DMS153 (cell line): Measurements from ENCODE around the gene UBE2L5.

Experiments
- DNase-seq: peaks from one replicate; lab custom pipeline; 2025; lab: John Stamatoyannopoulos, UW

Gene UBE2L5

DNA sequence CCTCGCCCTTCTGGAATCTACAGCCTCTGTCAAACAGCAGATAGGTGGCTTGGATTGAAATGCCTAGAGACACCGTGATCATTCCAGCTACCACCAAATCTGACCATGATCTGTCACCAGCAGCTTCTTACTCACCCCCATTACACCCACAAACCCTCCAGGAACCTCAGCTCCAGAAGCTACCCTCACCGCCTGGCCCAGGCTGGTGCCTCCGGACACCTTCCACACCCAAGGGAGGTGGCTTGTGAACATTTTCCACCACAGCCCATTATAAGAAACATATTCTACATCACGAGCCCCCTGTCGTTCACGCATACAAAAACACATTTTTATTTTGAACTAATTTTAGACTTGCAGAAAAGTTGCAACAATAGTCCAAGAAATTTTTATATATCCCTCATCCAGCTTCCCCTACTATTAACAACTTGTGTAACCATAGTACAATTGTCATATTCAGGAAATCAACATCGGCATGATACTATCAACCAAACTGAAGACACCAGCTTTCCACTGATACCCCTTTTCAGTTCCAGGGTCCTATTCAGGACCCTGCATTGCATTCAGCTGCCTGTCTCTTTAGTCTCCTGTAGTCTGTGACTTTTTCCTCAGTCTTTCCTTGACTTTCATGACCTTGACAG is 15.4 kb upstream of the UBE2L5 start:
- no peak for DNase-seq

DNA sequence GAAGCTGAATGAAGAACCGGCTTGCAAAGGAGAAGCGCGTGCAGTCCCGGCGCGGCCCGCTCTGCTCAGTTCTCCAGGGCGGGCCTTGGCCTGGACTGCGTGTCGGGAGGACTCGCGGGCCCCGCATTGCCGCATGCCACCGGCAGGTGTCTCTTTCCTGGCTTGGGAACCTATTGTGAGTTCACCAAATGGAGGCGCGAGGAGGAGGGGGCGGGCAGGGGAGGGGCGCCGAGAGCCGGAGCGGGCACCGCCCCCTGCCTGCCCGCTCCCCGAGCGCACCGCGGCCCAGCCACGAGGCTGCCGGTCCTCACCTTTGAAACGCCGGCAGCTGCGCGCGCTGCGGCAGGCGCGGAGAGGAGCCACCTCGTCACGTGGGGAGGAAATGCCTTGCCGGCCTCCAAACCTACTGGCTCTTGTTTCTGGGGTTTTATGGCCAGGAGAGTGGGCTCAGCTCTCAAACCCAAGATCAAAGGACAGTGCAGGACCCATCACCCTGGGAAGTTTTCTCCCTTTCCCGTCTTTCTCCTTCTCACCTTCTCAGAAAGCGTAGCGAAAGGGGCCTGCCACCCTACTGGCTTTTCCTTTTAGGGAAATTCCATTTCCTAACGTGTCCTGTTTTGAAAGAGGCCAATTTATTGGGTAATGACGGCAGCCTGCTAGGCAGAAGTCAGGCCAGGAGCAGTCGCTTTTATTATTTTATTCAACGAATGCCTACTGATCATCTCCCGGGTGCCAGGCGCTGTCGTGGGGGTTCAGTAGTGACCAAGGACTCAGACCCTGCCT is 13.8 kb upstream of the UBE2L5 start:
- DNase-seq, result peak; percentile 90

DNA sequence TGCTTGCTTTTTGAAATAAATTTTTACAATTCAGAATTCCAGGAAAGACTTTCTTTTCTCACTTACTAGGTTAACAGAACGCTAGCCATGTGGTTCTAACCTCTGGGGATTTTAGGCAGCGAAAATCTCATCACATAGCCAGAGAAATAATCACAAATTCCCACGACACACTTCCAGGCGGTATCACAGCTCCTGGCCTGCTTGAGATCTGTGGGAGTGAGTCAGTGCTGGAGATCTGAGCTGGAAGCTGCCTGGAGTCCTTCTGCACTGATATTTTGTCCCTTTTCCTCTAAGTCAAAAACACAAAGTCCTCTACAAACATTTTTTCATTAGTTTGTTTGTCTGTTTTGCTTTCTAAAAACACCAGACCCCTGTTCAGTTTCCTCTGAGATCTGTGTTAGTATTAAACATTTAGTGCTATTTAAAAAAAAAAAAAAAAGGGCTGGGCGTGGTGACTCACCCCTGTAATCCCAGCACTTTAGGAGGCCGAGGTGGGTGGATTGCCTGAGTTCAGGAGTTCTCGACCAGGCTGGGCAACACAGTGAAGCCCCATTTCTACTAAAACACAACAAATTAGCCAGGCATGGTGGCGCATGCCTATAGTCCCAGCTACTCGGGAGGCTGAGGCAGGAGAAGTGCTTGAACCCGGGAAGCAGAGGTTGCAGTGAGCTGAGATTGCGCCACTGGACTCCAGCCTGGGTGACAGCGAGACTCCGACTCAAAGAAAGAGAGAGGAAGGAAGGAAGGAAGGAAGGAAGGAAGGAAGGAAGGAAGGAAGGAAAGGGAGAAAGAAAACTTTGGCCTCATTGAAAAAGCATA is 12.2 kb upstream of the UBE2L5 start:
- DNase-seq, result no peak

DNA sequence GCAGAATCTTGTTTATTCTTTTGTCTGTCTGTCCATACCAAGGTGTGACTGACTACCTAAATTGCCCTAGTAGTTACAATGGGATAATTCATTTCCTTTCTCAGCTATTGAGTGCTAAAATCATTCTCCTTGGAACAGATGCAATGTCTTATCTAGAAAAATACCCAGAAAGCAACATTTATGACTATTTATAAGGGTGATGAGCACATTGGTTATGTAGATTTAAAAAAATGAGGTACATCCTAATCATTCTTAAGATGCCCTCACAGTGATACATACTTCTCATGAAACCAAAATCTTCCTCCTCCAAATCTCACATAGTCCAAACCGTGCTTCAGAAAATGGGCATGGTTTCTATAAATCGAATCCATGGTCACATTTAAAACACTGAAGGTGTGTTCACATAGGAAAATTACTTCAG is 11.6 kb upstream of the UBE2L5 start:
- no peak for DNase-seq

DNA sequence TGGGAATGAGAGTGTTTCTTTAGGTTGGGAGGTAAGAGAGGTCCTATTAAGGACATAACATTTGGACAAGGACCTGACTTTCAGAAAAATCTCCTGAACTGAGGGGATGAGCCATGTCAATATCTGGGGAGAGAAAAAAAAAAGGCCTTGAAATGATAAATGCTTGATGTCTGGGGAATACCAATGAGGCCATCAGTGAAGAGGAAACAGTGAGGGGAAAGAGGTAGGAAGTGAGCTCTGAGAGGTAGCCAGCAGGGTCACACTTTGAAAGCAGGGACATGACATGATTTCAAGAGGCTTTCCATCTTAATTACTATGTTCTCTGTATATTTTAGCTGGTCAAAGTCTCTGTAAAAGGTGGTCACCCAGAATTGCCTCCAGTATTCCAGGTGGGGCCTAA is 9.9 kb upstream of the UBE2L5 start:
- DNase-seq, result no peak

DNA sequence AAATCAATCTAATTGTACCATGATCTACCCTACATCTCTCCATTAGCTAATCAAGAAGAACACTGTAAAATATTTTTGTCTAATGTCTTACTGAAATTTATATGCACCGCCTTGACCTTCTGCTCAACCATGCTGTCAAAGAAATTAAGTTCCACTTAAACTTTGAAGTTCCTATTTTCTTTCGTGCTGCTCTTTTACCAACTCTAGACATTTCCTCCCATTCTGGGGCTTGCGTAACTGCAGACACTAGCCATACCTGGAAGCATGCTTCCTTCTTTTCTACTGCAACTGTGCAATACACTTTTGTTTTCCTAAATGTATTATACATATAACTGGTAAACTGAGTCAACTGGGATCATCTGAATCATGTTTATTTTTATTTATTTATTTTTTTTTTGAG is 8.5 kb upstream of the UBE2L5 start:
- DNase-seq, result no peak

DNA sequence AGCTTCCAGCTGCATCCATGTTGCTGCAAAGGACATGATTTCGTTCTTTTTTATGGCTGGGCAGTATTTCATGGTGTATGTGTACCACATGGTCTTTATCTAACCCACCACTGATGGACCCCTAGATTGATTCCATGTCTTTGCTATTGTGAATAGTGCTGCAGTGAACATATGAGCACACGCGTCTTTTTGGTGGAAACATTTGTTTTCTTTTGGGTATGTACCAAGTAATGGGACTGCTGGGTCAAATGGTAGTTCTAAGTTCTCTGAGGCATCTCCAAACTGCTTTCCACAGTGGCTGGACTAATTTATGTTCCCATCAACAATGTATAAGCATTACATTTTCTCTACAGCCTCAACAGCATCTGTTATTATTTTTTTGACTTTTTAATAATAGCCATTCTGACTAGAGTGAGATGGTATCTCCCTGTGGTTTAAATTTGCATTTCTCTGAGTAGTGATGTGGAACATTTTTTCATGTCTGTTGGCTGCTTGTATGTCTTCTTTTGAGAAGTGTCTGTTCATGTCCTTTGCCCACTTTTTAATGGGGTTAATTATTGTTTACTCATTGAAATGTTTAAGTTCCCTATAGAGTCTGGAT is 6.8 kb upstream of the UBE2L5 start:
- DNase-seq, result no peak

DNA sequence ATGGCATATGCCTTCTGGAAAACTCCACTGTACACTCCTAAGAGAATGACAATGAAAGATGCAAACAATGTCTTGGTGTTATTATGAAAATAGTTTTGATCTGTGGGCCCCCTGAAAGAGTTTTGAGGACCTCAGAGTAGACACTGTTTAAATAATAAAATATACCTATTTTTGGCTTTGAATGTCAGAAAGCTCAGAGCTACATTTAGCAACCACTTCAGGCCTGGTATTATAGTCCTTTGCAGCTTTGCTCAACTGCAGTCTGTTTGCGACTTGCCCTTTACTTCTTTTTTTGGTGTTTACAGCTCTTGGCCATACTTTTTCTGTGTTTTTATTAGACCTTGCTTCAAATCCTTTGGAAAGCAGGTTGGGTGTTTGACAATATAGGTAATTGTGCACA is 5.8 kb upstream of the UBE2L5 start:
- DNase-seq, result no peak

DNA sequence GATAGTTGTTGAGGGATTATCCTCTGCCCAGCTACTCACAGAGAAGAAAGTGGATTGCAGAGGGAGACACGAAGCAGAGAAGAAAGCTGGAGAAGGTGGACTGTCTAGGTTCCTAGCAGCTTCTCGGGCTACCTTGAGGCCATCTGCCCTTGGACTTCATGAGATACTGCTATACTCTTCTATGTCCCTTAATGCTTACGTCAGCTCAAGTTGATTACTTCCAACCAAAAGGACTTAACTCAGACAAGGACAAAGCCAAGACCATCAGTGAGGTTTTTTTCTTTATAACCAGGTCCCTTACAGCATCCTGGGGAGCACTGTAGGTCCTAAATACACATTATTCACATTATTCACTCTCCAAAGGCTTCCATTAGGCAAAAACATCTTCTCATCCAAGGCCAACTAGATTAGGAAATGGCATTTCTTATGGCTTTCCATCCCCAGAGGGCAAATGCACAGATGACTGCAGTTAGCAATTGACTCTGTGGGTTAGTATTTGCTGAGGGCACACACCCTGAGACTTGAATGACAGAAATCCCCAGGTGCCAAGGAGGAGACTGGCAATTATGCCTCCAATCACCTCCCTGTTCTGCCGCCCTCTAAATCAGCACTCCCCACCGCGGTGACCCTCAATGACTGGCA is 4.1 kb upstream of the UBE2L5 start:
- no peak for DNase-seq

DNA sequence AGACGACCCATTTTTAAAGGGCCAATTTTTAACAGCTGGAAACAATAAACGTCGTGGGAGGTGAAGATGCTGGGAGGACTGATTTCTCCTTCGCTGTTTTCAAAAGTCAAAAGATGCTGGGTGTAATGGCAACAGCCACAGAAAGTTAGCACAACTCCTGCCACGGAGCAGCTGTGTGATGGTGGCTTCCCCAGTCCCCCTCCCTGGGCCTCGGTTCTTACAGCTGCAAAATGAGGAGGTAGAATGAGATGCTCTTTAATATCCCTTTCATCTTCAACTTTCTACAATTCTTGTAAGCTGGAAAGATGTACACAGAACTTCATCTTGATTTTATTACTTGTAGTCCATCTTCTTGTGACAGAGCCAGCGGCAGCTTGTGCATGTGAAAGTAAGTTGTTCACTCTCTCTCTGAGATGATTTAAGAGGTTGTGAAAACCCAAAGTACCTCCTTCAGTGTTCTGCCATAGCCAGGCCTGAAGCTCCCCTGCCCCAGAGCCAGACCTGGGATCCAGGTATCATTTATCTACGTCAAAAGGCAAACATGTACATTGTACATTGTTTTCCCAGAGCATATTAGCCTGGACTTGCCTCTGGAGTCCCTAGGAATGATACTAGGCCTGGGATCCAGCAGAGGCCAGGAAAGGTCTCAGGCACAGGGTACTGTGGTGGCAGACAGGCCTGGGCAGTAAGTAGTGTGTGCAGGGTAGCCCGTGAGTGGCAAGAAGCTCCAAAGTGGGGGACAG is 3.4 kb upstream of the UBE2L5 start:
- no peak for DNase-seq

DNA sequence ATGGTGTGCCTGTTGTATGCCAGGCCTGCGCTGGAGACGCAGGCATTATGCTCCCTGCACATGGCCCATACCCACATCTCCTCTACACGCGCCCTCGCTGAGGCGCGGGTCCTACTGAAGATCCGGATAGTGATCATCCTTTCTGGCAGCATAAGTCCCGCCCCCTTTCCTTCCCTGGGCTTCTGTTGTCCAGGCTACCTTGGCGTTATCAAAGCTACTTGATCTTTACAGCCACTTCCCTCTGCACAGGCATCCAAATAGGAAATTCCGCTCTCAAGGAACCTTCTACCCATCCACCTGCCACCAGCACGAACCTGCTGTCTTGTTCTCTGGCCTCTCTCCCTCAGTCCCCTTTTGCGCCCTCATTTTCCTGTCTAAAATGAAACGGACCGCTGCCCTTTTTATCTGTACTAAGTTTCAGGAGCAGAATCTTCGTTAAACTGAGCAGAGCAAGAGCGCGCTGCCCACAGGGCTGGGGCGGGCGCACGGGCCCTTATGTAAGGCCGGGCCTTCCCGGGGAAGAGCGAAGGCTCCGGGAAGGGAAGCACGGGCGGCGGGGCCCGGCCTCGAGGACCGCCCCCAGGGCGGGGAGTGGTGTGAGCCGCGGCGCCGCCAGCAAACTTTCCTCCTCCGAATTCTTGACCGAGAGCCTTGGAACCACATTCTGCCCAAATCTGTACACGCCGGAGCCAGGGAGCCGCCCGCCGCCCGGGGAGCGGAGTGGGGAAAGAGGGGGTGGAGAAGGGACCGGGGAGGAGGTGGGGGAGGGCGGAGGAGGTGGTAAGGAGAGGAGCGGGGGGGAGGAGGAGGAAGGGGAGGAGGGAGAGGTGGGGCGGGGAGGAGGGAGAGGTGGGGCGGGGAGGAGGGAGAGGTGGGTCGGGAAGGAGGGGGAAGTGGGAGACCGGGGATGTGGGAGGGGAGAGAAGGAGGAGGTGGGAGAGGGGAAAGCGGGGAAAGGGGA is 920 bp upstream of the UBE2L5 start:
- peak; percentile 38 for DNase-seq

DNA sequence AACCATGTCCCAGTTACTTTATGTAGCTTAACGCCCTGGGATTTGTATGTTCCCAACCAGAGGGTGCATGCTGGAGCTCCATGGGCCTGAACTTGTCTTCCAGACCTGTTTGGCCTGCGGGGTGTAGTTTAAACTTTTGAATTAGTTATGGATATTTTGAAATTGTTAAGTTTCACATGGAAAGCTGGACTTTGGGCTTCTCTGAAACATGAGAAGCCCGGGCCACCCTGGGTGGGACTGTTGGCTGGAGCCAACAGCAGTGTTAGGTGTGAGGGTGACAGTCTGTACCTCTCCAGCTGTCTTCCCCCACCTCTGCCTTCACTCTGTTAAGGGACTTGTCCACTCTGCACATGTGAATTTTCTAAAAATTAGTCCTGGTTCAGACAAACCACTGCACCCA is 1.6 kb downstream of the UBE2L5 start:
- no peak for DNase-seq

DNA sequence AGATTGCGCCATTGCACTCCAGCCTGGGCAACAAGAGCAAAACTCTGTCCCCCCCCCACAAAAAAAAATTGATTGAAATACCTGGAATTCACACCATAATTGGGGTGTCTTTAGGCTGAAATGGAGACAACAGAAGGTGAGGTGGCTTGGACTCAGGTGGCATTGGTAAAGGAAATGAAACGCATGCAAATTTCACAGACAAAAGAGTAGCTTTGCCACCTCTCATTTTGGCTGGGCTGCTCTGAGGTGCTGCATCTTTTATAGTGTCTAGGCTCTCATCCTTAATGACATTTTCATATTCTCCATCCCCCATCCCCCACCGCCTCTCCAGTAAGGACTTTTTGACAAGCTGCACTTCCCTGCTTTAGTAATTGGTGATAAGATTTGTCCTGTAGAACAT is 6.9 kb downstream of the UBE2L5 start:
- no peak for DNase-seq

DNA sequence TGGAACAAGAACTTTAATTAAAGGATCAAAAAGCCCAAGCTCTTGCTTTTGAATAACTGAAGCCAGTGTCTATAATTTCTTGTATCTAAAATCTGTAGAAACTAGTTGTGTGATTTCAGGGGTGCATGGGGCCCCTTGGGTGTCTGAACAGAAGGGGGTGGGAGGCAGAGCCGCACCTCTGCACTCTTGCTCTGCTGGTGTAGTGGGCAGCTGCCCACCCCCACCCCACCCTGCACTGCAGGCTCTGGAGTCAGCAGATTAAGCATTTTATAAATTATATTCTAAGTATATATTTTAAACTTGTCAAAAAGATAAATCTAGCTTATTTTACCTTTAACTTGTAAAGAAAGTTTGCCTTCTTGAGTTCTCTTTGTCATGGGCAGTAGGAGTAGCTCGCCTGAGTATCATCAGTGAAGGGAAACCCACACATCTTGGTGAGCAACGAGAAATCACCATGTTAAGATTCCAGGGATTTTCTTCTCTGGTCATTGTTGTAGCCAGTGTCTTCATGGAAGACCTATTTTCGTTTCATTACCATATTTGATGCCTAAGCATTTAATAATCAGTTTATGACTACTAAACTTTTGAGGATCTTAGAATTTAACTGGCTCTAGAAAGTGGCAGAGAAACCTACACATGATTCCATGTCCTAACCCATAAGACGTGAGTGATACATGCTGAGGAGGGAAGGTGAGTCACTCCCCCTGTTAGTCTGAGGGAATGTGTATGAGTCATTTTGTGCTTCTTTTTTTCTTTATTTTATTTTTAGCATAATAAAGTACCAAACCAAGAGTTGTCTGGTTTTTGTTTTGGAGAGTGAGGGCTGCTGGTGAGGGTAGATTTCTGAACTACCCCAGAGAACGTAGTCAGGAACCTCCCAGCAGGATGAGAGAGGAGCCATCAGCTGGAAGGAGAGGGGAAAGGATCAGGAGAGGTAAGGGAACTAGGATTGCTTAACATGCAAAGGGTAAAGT is 7.7 kb downstream of the UBE2L5 start:
- DNase-seq, result no peak

DNA sequence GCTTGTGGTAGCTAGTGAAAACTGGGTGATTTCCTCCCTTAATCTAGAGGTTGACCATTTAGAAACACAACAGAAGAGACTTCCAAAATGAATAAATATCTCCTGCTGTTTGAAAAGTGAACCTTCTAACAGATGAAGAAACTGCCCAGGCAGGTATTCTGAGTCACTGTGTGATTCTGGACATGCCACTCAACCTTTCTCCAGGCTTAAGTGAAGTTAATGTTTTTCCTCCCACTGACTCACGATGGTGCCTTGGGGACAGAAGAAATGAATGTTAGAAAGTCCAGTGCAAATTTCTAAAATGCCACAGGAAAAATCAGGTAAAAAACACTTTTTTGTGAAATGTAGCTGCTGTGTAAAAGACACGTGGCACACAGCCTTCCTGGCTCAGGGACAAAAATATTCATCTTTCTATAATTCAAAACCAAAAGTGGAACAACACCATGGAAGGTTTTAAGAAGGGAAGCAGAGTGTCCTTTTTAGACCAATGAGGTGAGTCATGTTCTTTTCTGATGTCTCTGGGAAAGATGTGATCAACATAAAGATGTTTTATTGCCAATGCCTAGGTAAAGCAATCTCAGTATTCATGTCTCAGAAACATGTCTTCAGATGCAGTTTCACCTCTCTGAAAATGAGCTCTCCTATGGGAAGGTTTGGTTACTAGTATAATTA is 9.1 kb downstream of the UBE2L5 start:
- no peak for DNase-seq

DNA sequence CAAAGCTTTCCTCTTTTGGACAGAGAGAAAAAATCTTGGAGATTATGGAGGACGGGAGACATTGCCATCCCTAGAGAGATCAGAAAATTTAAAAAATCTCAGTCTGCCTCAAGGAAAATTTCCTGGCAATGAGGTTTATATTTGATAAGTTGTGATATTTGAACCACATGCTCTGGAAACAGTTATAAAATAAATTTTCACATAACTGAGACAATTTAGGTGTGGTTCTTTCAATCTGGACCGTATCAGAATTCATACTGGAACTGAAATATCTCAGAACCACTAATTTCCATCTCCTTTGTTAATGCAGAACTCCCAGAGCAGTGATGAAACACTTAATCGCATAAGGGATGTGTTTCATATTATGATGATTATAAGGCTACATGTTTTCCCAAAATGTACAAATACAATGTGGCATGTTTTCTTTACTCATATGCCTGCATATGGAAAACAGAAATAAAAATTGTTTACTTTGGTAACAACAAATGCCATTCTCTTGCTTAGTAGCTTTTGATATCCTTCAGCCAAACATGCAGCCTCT is 13.7 kb downstream of the UBE2L5 start:
- DNase-seq, result no peak

DNA sequence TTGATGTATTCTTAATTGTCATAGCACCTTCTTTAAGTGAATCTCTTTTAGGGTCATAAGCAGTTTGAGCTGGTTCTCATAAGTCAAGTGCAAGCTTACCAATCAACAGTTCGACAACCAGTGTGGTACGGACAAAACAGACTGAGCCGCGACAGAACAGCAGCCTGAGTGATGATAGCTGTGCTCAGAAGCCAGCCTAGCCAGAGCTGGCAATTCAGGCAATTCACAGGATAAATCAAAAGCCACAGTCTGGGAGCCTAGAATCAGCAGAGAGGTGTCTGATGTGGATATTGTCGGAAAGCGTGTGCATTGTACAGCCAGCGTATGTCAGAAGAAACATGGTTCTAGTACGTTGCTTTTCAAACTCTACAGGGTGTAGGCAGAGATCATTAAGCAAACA is 14.9 kb downstream of the UBE2L5 start:
- DNase-seq, result no peak

DNA sequence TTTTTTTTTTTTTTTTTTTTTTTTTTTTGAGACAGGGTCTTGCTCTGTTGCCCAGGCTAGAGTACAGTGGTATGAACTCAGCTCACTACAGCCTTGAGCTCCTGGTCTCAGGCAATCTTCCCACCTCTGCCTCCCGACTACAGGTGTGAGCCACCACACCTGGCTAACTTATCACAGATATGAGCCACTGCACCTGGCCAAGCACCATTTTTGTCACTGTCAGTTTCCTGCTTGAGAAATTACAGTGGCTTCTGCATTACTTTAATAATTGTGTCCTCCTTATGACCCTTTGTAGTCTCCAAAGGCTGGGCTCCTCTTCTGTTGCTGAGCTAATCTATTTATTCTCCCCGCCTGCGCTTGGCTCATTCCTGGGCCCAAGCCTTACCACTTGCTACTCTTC is 16.0 kb downstream of the UBE2L5 start:
- DNase-seq, result no peak
